ENCODE measurements around the gene NOP9. TPM values are rescaled to one million over a fixed set of nuclear protein-coding genes. Genes with fewer than 3 reads are reported as not detected.

The NOP9 gene
- total and polyA plus RNA-seq, 2 experiments from 2014 or later, result 2.5 to 23.7 TPM

GRCh38 chr14:24322672-24323071, 23.0 kb downstream of the NOP9 start:
- Histone ChIP-seq H3K9me2 (ENCODE audit: insufficient read depth) (no peaks in the 10 kb centered on the region), H3K27ac (no peak overlapping the region), H3K4me3 (no peak overlapping the region), H3K36me3 (ENCODE audit: low read depth) (no peaks in the 10 kb centered on the region), H3F3A (ENCODE audit: insufficient read depth) (peaks cover 3% of the 10 kb centered on the region; the same call in 1 of the 2 replicates), H3K9ac (no peak overlapping the region), H2AFZ (no peak overlapping the region), H3K4me2 (ENCODE audit: unreplicated experiment) (no peak overlapping the region), H4K20me1 (ENCODE audit: insufficient read depth) (no peaks in the 10 kb centered on the region), H3K79me2 (ENCODE audit: insufficient read depth) (no peaks in the 10 kb centered on the region), H3K9me3 (ENCODE audit: low read depth) (no peaks in the 10 kb centered on the region), H3K4me1 (ENCODE audit: insufficient read depth) (no peaks in the 10 kb centered on the region), H3K27me3 (replicated peaks; ENCODE audit: insufficient read depth) (no peaks in the 10 kb centered on the region; the same call in 1 of the 2 replicates)
- in situ Hi-C loops (cut with MboI), result no loop called here
- TF ChIP-seq EZH2phosphoT487 (IDR thresholded peaks at IDR 0.05; ENCODE audit: insufficient read depth, low read depth) (no peak), EZH2 (IDR thresholded peaks at IDR 0.05; ENCODE audit: insufficient read depth, poor library complexity, severe bottlenecking) (no peak)
- WGBS, 2 experiments (ENCODE audit: low coverage in 1 of 2, low lambda C conversion rate in 2 of 2, missing lambda C conversion rate in 2 of 2), result 58 to 64% methylated on average over 9 to 10 of the region's 10 CpGs
- no peak for DNase-seq

- in situ Hi-C loops (cut with MboI), result no loop called here
- Histone ChIP-seq H4K20me1 (ENCODE audit: insufficient read depth) (no peaks in the 10 kb centered on the region), H3K27me3 (replicated peaks; ENCODE audit: insufficient read depth) (no peaks in the 10 kb centered on the region; the same call in 1 of the 2 replicates), H3K9ac (no peak overlapping the region), H3K9me2 (ENCODE audit: insufficient read depth) (no peaks in the 10 kb centered on the region), H3K27ac (no peak overlapping the region), H2AFZ (no peak overlapping the region), H3K4me2 (ENCODE audit: unreplicated experiment) (no peak overlapping the region), H3K4me3 (no peak overlapping the region), H3K4me1 (ENCODE audit: insufficient read depth) (no peaks in the 10 kb centered on the region), H3K9me3 (ENCODE audit: low read depth) (no peaks in the 10 kb centered on the region), H3K79me2 (ENCODE audit: insufficient read depth) (no peaks in the 10 kb centered on the region), H3K36me3 (ENCODE audit: low read depth) (no peaks in the 10 kb centered on the region), H3F3A (ENCODE audit: insufficient read depth) (no peaks in the 10 kb centered on the region)
- 10% methylated on average over 3 of the region's 3 CpGs for WGBS, 2 experiments (ENCODE audit: low coverage in 1 of 2, low lambda C conversion rate in 2 of 2, missing lambda C conversion rate in 2 of 2)
- TF ChIP-seq EZH2phosphoT487 (IDR thresholded peaks at IDR 0.05; ENCODE audit: insufficient read depth, low read depth) (no peak), EZH2 (IDR thresholded peaks at IDR 0.05; ENCODE audit: insufficient read depth, poor library complexity, severe bottlenecking) (no peak)
- peak; percentile 39 for DNase-seq
Measured at GRCh38 chr14:24323341-24323740, 23.7 kb downstream of the NOP9 start.

- Histone ChIP-seq H3K9me3 (ENCODE audit: low read depth) (no peaks in the 10 kb centered on the region), H3K4me3 (no peak overlapping the region), H3K79me2 (ENCODE audit: insufficient read depth) (no peaks in the 10 kb centered on the region), H3K27me3 (replicated peaks; ENCODE audit: insufficient read depth) (no peaks in the 10 kb centered on the region; the same call in 1 of the 2 replicates), H3K4me1 (ENCODE audit: insufficient read depth) (no peaks in the 10 kb centered on the region), H3K27ac (no peak overlapping the region), H3K9ac (no peak overlapping the region), H3K9me2 (ENCODE audit: insufficient read depth) (no peaks in the 10 kb centered on the region), H3K36me3 (ENCODE audit: low read depth) (no peaks in the 10 kb centered on the region), H3F3A (ENCODE audit: insufficient read depth) (no peaks in the 10 kb centered on the region), H3K4me2 (ENCODE audit: unreplicated experiment) (no peak overlapping the region), H4K20me1 (ENCODE audit: insufficient read depth) (no peaks in the 10 kb centered on the region), H2AFZ (no peak overlapping the region)
- 62 to 65% methylated on average over 6 of the region's 6 CpGs for WGBS, 2 experiments (ENCODE audit: low coverage in 1 of 2, low lambda C conversion rate in 2 of 2, missing lambda C conversion rate in 2 of 2)
- in situ Hi-C loops (cut with MboI), result no loop called here
- no peak for DNase-seq
- no peak for TF ChIP-seq EZH2 (IDR thresholded peaks at IDR 0.05; ENCODE audit: insufficient read depth, poor library complexity, severe bottlenecking)
- no peak for TF ChIP-seq EZH2phosphoT487 (IDR thresholded peaks at IDR 0.05; ENCODE audit: insufficient read depth, low read depth)
Measured at GRCh38 chr14:24324024-24324423, 24.4 kb downstream of the NOP9 start.

GRCh38 chr14:24325041-24325530, 25.4 kb downstream of the NOP9 start:
- Histone ChIP-seq H3K9me3 (ENCODE audit: low read depth) (no peaks in the 10 kb centered on the region), H3K4me1 (ENCODE audit: insufficient read depth) (no peaks in the 10 kb centered on the region), H2AFZ (no peak overlapping the region), H3K4me3 (no peak overlapping the region), H3K27me3 (replicated peaks; ENCODE audit: insufficient read depth) (no peaks in the 10 kb centered on the region; the same call in 1 of the 2 replicates), H3K9me2 (ENCODE audit: insufficient read depth) (no peaks in the 10 kb centered on the region), H3K27ac (no peak overlapping the region), H3K36me3 (ENCODE audit: low read depth) (no peaks in the 10 kb centered on the region), H3K9ac (no peak overlapping the region), H3F3A (ENCODE audit: insufficient read depth) (no peaks in the 10 kb centered on the region), H4K20me1 (ENCODE audit: insufficient read depth) (no peaks in the 10 kb centered on the region), H3K79me2 (ENCODE audit: insufficient read depth) (no peaks in the 10 kb centered on the region), H3K4me2 (ENCODE audit: unreplicated experiment) (no peak overlapping the region)
- in situ Hi-C loops (cut with MboI), result no loop called here
- TF ChIP-seq EZH2 (IDR thresholded peaks at IDR 0.05; ENCODE audit: insufficient read depth, poor library complexity, severe bottlenecking), result no peak
- no peak for TF ChIP-seq EZH2phosphoT487 (IDR thresholded peaks at IDR 0.05; ENCODE audit: insufficient read depth, low read depth)
- no peak for DNase-seq
- WGBS, 2 experiments (ENCODE audit: low coverage in 1 of 2, low lambda C conversion rate in 2 of 2, missing lambda C conversion rate in 2 of 2), result 72 to 82% methylated on average over 5 of the region's 5 CpGs

- in situ Hi-C loops (cut with MboI), result no loop called here
- no peaks in the 10 kb centered on the region for H3K36me3 ChIP-seq (ENCODE audit: low read depth)
- no peak overlapping the region for H3K9ac ChIP-seq
- WGBS, 2 experiments (ENCODE audit: low coverage in 1 of 2, low lambda C conversion rate in 2 of 2, missing lambda C conversion rate in 2 of 2), result 57 to 67% methylated on average over 8 to 9 of the region's 9 CpGs
- no peaks in the 10 kb centered on the region for H3F3A ChIP-seq (ENCODE audit: insufficient read depth)
- H4K20me1 ChIP-seq (ENCODE audit: insufficient read depth), result no peaks in the 10 kb centered on the region
- no peaks in the 10 kb centered on the region for H3K9me2 ChIP-seq (ENCODE audit: insufficient read depth)
- H3K27ac ChIP-seq, result no peak overlapping the region
- no peaks in the 10 kb centered on the region for H3K4me1 ChIP-seq (ENCODE audit: insufficient read depth)
- H3K4me3 ChIP-seq, result no peak overlapping the region
- no peaks in the 10 kb centered on the region for H3K9me3 ChIP-seq (ENCODE audit: low read depth)
- no peaks in the 10 kb centered on the region for H3K27me3 ChIP-seq (replicated peaks; ENCODE audit: insufficient read depth)
- no peak overlapping the region for H2AFZ ChIP-seq
- no peak for DNase-seq
- H3K4me2 ChIP-seq (ENCODE audit: unreplicated experiment), result no peak overlapping the region
- TF ChIP-seq EZH2phosphoT487 (IDR thresholded peaks at IDR 0.05; ENCODE audit: insufficient read depth, low read depth), result no peak
- H3K79me2 ChIP-seq (ENCODE audit: insufficient read depth), result no peaks in the 10 kb centered on the region
Measured at GRCh38 chr14:24325963-24326362, 26.3 kb downstream of the NOP9 start.

All from GM23248 (cell line).